GM18951 (cell line): Measurements from ENCODE around the gene BCAP29.

Experiments
- POLR2A ChIP-seq: IDR thresholded peaks from 4 replicates; pipeline ENCODE4 v1.6.1; 2011; ENCODE audit warnings: mild to moderate bottlenecking; ENCODE audit not compliant: insufficient read length, insufficient read depth; ENCODE audit errors: extremely low read depth
- in situ Hi-C: fragments of 300-500 bp; cut with MboI; formaldehyde crosslinking; loops from one replicate; pipeline ENCODE4 v1.12.0; 2022; ENCODE audit warnings: low sequenced_read_pairs, mixed read lengths, inconsistent platforms; ENCODE audit not compliant: unreplicated experiment

Gene BCAP29

DNA sequence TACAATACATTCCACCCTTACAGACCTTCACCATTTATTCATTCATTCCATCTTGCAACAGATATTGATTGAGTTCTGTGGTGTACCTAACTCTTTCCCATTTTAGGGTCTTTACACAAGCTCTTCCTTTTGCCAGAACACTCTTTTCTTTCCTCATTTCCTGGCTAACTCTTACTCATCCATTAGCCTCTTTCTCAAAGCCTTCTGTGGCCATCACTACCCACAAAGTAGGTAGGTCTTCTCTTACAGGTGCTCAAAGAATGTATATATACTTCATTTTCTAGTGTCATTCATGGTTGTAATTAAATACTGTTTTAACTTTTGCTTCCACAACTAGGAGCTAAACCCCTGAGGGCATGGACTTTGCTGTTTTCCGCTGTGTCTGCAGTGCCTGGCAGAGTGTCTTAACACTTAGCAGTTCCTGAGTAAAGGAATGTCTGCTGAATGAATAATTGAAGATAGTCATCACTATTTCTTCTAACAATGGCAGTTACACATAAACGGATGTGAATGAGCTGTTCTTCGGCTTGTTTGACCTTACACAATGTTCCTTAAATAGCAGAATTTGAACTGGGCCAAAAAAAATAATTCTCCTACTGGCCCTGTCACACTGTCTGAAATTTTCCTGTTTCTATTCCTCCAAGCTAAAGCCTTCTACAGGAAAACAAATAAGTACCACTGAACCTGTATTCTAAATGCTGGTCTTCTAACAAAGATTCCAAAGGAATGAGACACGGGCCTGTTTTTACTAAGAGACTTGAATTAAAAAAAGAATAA, 15.1 kb downstream of the BCAP29 start:
- in situ Hi-C loops = no loop called here

DNA sequence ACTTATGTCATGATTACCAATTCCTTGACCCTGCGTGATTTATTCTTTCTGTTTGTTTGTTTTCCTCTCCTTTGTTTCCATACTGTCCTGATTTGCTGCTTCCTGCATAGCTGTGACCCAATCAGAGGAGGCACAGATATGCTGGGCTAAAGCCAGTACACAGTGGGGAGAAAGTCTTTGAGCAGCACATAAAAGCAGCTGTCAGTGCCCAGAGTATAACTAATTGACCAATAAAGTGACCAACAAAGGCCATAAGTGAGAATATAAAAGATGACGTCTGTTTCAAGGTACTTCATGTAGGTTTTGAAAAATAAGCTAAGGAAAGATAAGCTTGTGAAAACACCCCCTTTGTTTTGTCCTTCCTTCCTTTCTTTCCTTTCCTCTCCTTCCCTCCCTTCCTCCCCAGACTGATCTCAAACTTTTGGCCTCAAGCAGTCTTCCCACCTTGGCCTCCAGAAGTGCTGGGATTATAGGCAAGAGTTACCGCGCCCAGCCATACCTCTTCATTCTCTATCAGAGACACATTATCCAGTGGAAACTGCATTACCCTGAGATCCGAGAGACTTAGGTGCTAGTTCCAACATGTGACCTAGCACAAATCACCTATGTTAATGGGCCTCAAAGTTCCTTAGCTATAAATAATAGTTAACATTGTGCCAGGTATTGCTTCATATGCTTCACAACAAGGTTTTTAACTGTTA, 17.0 kb downstream of the BCAP29 start:
- in situ Hi-C loops = no loop called here
- no peak for TF ChIP-seq POLR2A

More for the DNA sequence above, 15.1 kb downstream of the BCAP29 start:
- no peak for TF ChIP-seq POLR2A

DNA sequence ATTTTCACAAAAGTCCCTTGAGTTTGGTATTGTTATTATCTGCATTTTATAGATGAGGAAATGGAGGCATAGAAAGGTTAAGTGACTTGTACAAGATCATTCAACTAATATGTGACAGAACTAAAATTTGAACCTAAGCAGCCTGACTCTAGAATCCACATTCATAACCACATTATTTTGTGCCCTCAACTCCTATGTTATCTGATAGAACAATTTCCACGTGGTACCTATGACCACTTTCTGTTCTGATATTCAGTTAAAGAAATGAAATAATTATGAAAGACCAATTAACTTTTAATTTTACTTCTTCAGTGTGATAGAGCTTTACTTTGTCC, 17.5 kb downstream of the BCAP29 start:
- TF ChIP-seq POLR2A = no peak
- in situ Hi-C loops = no loop called here

GRCh38 chr7:107597953-107598352, 17.9 kb downstream of the BCAP29 start:
- TF ChIP-seq POLR2A = no peak
- in situ Hi-C loops = no loop called here

- in situ Hi-C loops = no loop called here
- TF ChIP-seq POLR2A = no peak
Measured at GRCh38 chr7:107599262-107599661, 19.2 kb downstream of the BCAP29 start.

- in situ Hi-C loops = no loop called here
- no peak for TF ChIP-seq POLR2A
Measured at GRCh38 chr7:107600816-107601215, 20.8 kb downstream of the BCAP29 start.

GRCh38 chr7:107605218-107605815, 25.3 kb downstream of the BCAP29 start:
- in situ Hi-C loops = no loop called here

GRCh38 chr7:107606303-107606702, 26.3 kb downstream of the BCAP29 start:
- no peak for TF ChIP-seq POLR2A
- in situ Hi-C loops = no loop called here

More at GRCh38 chr7:107605218-107605815, 25.3 kb downstream of the BCAP29 start:
- no peak for TF ChIP-seq POLR2A

GRCh38 chr7:107609811-107610261, 29.8 kb downstream of the BCAP29 start:
- in situ Hi-C loops = no loop called here
- no peak for TF ChIP-seq POLR2A

DNA sequence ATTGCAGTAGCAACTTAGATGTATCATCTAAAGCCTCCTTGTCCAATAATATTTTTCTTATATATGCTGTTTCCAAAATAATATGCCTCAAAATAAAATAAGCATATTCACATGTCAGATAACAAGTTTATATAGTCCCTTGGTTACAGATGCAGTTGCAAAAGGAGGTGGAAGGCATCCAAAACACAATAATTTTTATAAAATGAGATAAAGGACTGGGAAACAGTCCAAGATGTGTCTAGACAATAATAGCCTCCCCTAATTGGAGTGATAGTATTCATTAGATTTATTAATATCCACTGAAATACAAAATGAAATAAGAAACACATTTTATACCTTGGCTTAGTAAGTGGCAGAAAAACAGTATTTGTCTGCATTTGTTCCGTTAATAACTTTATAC, 30.3 kb downstream of the BCAP29 start:
- in situ Hi-C loops = no loop called here
- TF ChIP-seq POLR2A = no peak

DNA sequence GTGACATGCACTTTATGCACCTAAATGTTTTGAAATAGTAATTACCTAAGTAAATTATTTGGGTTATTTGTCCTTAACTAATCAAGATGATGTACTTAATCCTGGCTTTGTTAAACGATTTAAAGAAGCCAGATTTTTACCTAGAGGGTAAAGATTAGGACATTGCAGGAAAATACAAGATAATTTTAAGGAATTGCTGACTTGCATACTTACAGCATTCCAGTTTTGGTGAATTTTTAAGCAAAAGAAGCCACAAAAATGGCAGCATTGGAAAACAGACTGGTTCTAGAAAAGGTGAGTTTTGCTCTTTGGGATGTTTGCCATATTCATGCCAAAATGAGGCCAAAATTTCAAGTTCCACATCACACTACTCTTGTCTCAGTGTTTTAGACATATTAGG, 33.4 kb downstream of the BCAP29 start:
- no peak for TF ChIP-seq POLR2A
- in situ Hi-C loops = no loop called here

DNA sequence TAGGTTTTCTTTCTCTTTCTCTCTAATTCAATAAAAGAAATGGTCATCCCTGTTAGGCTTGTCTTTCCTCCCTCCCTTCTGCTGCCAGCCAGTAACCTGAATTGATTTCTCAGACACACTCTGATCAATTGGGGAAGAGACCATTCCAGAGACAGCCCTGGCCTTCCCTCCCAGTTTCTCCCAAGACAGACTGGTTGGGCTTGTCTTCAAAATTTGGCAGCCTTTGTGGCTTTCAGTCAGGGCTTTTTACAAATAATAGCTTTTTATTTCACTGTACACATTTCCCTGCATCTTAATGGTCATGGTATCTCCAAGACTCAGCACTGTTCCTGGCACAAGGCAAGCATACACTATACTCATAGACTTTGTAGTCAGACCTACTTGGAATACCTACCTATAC, 33.9 kb downstream of the BCAP29 start:
- TF ChIP-seq POLR2A = no peak
- in situ Hi-C loops = no loop called here

DNA sequence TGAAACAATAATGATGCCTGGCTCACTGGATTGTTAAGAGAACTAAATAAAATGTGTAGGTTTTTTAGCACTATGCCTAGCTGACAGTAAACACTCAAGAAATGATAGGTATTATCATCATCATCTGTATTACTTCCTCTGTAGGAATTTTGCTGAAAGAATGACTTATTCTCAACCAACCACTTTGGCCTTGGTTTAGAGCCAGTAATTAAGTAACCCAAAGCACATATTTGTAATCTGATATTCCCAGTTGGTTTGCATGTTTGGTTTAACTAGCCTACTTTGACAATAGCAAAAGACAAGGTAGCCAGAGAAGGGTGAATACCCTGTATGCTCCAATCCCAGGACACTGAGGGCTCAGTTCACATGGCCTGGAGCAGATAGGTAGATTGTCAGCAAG, 34.4 kb downstream of the BCAP29 start:
- in situ Hi-C loops = no loop called here
- no peak for TF ChIP-seq POLR2A

DNA sequence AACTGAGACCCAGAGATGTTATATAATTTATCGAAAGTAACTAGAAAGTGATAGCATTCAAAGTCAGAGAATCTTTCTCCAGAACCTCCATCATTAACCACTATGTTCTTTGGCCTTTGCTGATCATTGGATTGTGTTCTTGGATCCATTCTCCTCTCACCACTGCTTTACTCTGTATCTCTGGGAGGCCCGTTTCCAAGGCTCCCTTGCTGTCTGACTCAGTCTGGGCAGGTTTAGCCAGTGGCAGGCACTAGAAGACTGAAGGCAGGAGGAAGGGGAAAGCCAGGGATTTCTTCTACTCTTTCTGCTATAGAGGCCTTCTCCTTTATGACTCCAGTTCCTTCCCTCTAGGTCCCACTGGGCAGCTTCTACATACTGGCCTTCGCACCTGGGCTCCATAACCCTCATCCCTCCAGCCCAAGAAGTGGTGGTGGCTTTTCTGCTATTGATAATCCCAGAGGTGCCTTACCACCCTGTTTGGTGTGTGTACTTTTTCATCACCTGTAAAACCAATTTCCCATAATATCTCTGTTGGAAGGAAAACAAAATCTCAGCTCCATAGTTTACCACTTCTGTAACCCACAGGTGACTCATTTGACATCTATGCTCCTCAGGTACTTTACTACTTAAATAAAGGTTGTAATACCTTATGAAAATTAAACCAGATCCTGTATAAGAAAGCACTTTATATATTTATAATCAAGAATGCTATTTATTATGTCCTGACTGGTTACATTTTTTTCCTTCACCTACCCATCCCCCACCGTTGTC, 36.0 kb downstream of the BCAP29 start:
- in situ Hi-C loops = no loop called here
- no peak for TF ChIP-seq POLR2A

GRCh38 chr7:107622429-107622828, 42.4 kb downstream of the BCAP29 start:
- in situ Hi-C loops = no loop called here
- TF ChIP-seq POLR2A = no peak
